ENCODE results near the gene PRODH2. TPM values are rescaled to one million over a fixed set of nuclear protein-coding genes. Genes with fewer than 3 reads are reported as not detected.

Gene PRODH2
- total RNA-seq, 1 experiment from 2014 or later: not detected

- POLR2A ChIA-PET (ENCODE audit: unreplicated experiment): no interaction called here
- H3K79me2 ChIP-seq (ENCODE audit: low read length): no peaks in the 10 kb centered on the region
- ATAC-seq: no peak
Measured at GRCh38 chr19:35768082-35768421, 44.6 kb downstream of the PRODH2 start.

GRCh38 chr19:35767288-35768081 is 45.2 kb downstream of the PRODH2 start:
- no peak overlapping the region for H3K4me2 ChIP-seq (ENCODE audit: low read length)
- H3F3A ChIP-seq (ENCODE audit: low read length, unreplicated experiment): no peaks in the 10 kb centered on the region
- no peak overlapping the region for H3K27ac ChIP-seq (ENCODE audit: low read length)
- H3K4me1 ChIP-seq (ENCODE audit: insufficient read depth, low read length): peaks cover 6% of the 10 kb centered on the region; the same call in 1 of the 2 replicates
- TF ChIP-seq EZH2 (IDR thresholded peaks at IDR 0.05; ENCODE audit: low read length, unreplicated experiment) (no peak), CTCF (conservative IDR thresholded peaks at IDR 0.05; ENCODE audit: low read depth, low read length) (no peak), EZH2phosphoT487 (IDR thresholded peaks at IDR 0.05; ENCODE audit: borderline replicate concordance, low read length) (no peak)
- H3K4me3 ChIP-seq (ENCODE audit: low read length): no peak overlapping the region
- H3K79me2 ChIP-seq (ENCODE audit: low read length): no peaks in the 10 kb centered on the region
- no peaks in the 10 kb centered on the region for H3K9me3 ChIP-seq (ENCODE audit: low read length)
- H3K27me3 ChIP-seq (ENCODE audit: low read length): no peaks in the 10 kb centered on the region
- no TSS peak for BruUV-seq (replicated peaks)
- intact Hi-C loops (cut with micrococcal nuclease): no loop called here
- CTCF ChIA-PET: no interaction called here
- no peaks in the 10 kb centered on the region for H4K20me1 ChIP-seq (ENCODE audit: low read length)
- POLR2A ChIA-PET (ENCODE audit: unreplicated experiment): no interaction called here
- H2AFZ ChIP-seq (ENCODE audit: low read length): no peak overlapping the region
- H3K9ac ChIP-seq (ENCODE audit: low read length): no peak overlapping the region
- no peaks in the 10 kb centered on the region for H3K9me2 ChIP-seq (replicated peaks; ENCODE audit: low read length)
- DNase-seq (no peak), ATAC-seq (no peak)
- H3K36me3 ChIP-seq (ENCODE audit: low read depth, low read length): no peaks in the 10 kb centered on the region

More at GRCh38 chr19:35768082-35768421, 44.6 kb downstream of the PRODH2 start:
- Histone ChIP-seq H3K9ac (ENCODE audit: low read length) (no peak overlapping the region), H3K4me2 (ENCODE audit: low read length) (no peak overlapping the region), H3F3A (ENCODE audit: low read length, unreplicated experiment) (no peaks in the 10 kb centered on the region), H3K4me3 (ENCODE audit: low read length) (no peak overlapping the region), H3K27ac (ENCODE audit: low read length) (no peak overlapping the region), H3K4me1 (ENCODE audit: insufficient read depth, low read length) (peaks cover 6% of the 10 kb centered on the region; the same call in 1 of the 2 replicates), H3K27me3 (ENCODE audit: low read length) (no peaks in the 10 kb centered on the region), H4K20me1 (ENCODE audit: low read length) (no peaks in the 10 kb centered on the region), H3K9me3 (ENCODE audit: low read length) (no peaks in the 10 kb centered on the region), H3K36me3 (ENCODE audit: low read depth, low read length) (no peaks in the 10 kb centered on the region), H2AFZ (ENCODE audit: low read length) (no peak overlapping the region), H3K9me2 (replicated peaks; ENCODE audit: low read length) (no peaks in the 10 kb centered on the region)
- BruUV-seq (replicated peaks): no TSS peak
- TF ChIP-seq EZH2 (IDR thresholded peaks at IDR 0.05; ENCODE audit: low read length, unreplicated experiment) (no peak), CTCF (conservative IDR thresholded peaks at IDR 0.05; ENCODE audit: low read depth, low read length) (no peak), EZH2phosphoT487 (IDR thresholded peaks at IDR 0.05; ENCODE audit: borderline replicate concordance, low read length) (no peak)
- CTCF ChIA-PET: no interaction called here
- intact Hi-C loops (cut with micrococcal nuclease): no loop called here
- no peak for DNase-seq

GRCh38 chr19:35766571-35767104 is 46.0 kb downstream of the PRODH2 start:
- Histone ChIP-seq H3K4me1 (ENCODE audit: insufficient read depth, low read length) (peaks cover 6% of the 10 kb centered on the region; the same call in 1 of the 2 replicates), H3K4me3 (ENCODE audit: low read length) (no peak overlapping the region), H3K9me2 (replicated peaks; ENCODE audit: low read length) (no peaks in the 10 kb centered on the region), H3K9me3 (ENCODE audit: low read length) (no peaks in the 10 kb centered on the region), H3K27me3 (ENCODE audit: low read length) (no peaks in the 10 kb centered on the region), H2AFZ (ENCODE audit: low read length) (no peak overlapping the region), H3K9ac (ENCODE audit: low read length) (no peak overlapping the region), H3K79me2 (ENCODE audit: low read length) (no peaks in the 10 kb centered on the region), H3F3A (ENCODE audit: low read length, unreplicated experiment) (no peaks in the 10 kb centered on the region), H4K20me1 (ENCODE audit: low read length) (no peaks in the 10 kb centered on the region), H3K27ac (ENCODE audit: low read length) (no peak overlapping the region), H3K4me2 (ENCODE audit: low read length) (no peak overlapping the region), H3K36me3 (ENCODE audit: low read depth, low read length) (no peaks in the 10 kb centered on the region)
- BruUV-seq (replicated peaks): no TSS peak
- ATAC-seq (no peak), DNase-seq (no peak)
- CTCF ChIA-PET: no interaction called here
- TF ChIP-seq EZH2 (IDR thresholded peaks at IDR 0.05; ENCODE audit: low read length, unreplicated experiment) (no peak), CTCF (conservative IDR thresholded peaks at IDR 0.05; ENCODE audit: low read depth, low read length) (no peak), EZH2phosphoT487 (IDR thresholded peaks at IDR 0.05; ENCODE audit: borderline replicate concordance, low read length) (no peak)
- POLR2A ChIA-PET (ENCODE audit: unreplicated experiment): no interaction called here
- intact Hi-C loops (cut with micrococcal nuclease): no loop called here

All from PC-3 (cell line).